Umbilical cord (tissue), 2 donors: Measurements from ENCODE around the gene DFFA. TPM values are rescaled to one million over a fixed set of nuclear protein-coding genes. Genes with fewer than 3 reads are reported as not detected.
"Not testable (repeated sequence)": the region's sequence is repeated elsewhere in the genome, so short reads cannot be mapped to it uniquely, and the experiment has no call there.

Source experiments
- DNase-seq: peaks from one replicate; pipeline ENCODE4 v3.0.0-alpha.2; 2015; ENCODE audit warnings: low spot score
- total RNA-seq: library from RNA; depleted of rRNA; stranded (reverse); fragments of >200 nt; gene quantifications from one replicate; pipeline ENCODE4 v1.2.3, GENCODE V29; 2014; ENCODE audit warnings: low replicate concordance; ENCODE audit not compliant: insufficient read depth

DFFA gene
- total RNA-seq, 1 donor from 2014 or later = 26.2 TPM

- DNase-seq = no peak
These were observed 5.3 kb downstream of the DFFA start for GRCh38 chr1:10467078-10467477.

GRCh38 chr1:10459184-10459583 lies 13.1 kb downstream of the DFFA start:
- DNase-seq = peak; percentile 59

GRCh38 chr1:10457875-10458274 lies 14.5 kb downstream of the DFFA start:
- peak; percentile 76 for DNase-seq

- not testable (repeated sequence) for DNase-seq
These were observed 14.9 kb downstream of the DFFA start for GRCh38 chr1:10457462-10457861.

GRCh38 chr1:10456661-10457060 lies 15.7 kb downstream of the DFFA start:
- peak; percentile 38 for DNase-seq

- DNase-seq = no peak
These were observed 16.3 kb downstream of the DFFA start for GRCh38 chr1:10456048-10456447.

GRCh38 chr1:10451287-10451686 lies 21.0 kb downstream of the DFFA start:
- peak; percentile 77 for DNase-seq

GRCh38 chr1:10450836-10451235 lies 21.5 kb downstream of the DFFA start:
- DNase-seq = no peak

- no peak for DNase-seq
These were observed 22.0 kb downstream of the DFFA start for GRCh38 chr1:10450156-10450814.

GRCh38 chr1:10449751-10450150 lies 22.6 kb downstream of the DFFA start, which contains the start of gene CORT:
CORT (plus strand) TSS chr1:10450031; CDS start chr1:10450224, 193 bp downstream.
- no peak for DNase-seq

GRCh38 chr1:10446790-10447422 lies 25.4 kb downstream of the DFFA start:
- DNase-seq = no peak

GRCh38 chr1:10444795-10445397 lies 27.4 kb downstream of the DFFA start:
- DNase-seq = no peak

- DNase-seq = no peak
These were observed 28.1 kb downstream of the DFFA start for GRCh38 chr1:10444248-10444647.

- DNase-seq = no peak
These were observed 31.5 kb downstream of the DFFA start for GRCh38 chr1:10440794-10441193.

GRCh38 chr1:10440305-10440704 lies 32.0 kb downstream of the DFFA start:
- no peak for DNase-seq

- DNase-seq = no peak
These were observed 33.6 kb downstream of the DFFA start for GRCh38 chr1:10438677-10439163.

- no peak for DNase-seq
These were observed 35.3 kb downstream of the DFFA start for GRCh38 chr1:10437052-10437451.

GRCh38 chr1:10434590-10434989 lies 37.7 kb downstream of the DFFA start:
- DNase-seq = no peak

- no peak for DNase-seq
These were observed 38.5 kb downstream of the DFFA start for GRCh38 chr1:10433790-10434189.

GRCh38 chr1:10432910-10433700 lies 39.2 kb downstream of the DFFA start:
- no peak for DNase-seq

GRCh38 chr1:10431070-10431730 lies 41.1 kb downstream of the DFFA start:
- DNase-seq = no peak
